Panc1 (cell line): Measurements from ENCODE around the gene RHOJ.

ENCODE experiments used
- POLR2AphosphoS5 ChIP-seq: IDR thresholded peaks from 2 replicates; pipeline ENCODE4 v1.6.1; 2012; ENCODE audit warnings: mild to moderate bottlenecking, low read depth, low read length, moderate library complexity
- TF ChIP-seq, protein P1 (sequence below): fragments of 450-650 bp; IDR thresholded peaks from 2 replicates; pipeline ENCODE4 v1.5.1; 2017; ENCODE audit warnings: mild to moderate bottlenecking
- TF ChIP-seq, protein P2 (sequence below), 2 experiments: IDR thresholded peaks; 2 replicates each; pipeline ENCODE4 v1.6.1; 2011 to 2012; ENCODE audit warnings: low read depth in 2 of 2, control low read depth in 1 of 2, low read length in 1 of 2, mild to moderate bottlenecking in 1 of 2, moderate library complexity in 1 of 2; ENCODE audit not compliant: insufficient read depth in 1 of 2

DNA sequence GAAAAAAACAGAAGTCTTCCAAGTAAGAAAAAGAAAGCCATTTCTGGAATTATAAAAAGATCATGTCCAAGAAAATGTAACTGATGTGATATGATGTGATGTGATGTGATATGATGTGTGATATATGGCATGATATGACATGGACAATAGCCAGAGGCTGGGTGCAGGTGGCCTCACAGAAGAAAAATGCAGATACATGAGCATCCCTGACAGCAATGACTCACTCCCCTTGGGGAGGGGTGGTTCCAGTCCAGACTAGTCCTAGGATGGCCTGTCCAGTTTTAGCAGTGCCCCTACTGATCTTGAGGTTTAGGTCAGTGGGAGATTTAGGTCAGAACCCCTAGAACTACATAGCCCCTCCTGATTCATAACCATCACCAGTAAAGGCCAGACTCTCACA is 3.5 kb upstream of the RHOJ start:
- TF ChIP-seq, protein P1, sequence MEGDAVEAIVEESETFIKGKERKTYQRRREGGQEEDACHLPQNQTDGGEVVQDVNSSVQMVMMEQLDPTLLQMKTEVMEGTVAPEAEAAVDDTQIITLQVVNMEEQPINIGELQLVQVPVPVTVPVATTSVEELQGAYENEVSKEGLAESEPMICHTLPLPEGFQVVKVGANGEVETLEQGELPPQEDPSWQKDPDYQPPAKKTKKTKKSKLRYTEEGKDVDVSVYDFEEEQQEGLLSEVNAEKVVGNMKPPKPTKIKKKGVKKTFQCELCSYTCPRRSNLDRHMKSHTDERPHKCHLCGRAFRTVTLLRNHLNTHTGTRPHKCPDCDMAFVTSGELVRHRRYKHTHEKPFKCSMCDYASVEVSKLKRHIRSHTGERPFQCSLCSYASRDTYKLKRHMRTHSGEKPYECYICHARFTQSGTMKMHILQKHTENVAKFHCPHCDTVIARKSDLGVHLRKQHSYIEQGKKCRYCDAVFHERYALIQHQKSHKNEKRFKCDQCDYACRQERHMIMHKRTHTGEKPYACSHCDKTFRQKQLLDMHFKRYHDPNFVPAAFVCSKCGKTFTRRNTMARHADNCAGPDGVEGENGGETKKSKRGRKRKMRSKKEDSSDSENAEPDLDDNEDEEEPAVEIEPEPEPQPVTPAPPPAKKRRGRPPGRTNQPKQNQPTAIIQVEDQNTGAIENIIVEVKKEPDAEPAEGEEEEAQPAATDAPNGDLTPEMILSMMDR: no peak
- no peak for TF ChIP-seq POLR2AphosphoS5
- TF ChIP-seq, protein P2, sequence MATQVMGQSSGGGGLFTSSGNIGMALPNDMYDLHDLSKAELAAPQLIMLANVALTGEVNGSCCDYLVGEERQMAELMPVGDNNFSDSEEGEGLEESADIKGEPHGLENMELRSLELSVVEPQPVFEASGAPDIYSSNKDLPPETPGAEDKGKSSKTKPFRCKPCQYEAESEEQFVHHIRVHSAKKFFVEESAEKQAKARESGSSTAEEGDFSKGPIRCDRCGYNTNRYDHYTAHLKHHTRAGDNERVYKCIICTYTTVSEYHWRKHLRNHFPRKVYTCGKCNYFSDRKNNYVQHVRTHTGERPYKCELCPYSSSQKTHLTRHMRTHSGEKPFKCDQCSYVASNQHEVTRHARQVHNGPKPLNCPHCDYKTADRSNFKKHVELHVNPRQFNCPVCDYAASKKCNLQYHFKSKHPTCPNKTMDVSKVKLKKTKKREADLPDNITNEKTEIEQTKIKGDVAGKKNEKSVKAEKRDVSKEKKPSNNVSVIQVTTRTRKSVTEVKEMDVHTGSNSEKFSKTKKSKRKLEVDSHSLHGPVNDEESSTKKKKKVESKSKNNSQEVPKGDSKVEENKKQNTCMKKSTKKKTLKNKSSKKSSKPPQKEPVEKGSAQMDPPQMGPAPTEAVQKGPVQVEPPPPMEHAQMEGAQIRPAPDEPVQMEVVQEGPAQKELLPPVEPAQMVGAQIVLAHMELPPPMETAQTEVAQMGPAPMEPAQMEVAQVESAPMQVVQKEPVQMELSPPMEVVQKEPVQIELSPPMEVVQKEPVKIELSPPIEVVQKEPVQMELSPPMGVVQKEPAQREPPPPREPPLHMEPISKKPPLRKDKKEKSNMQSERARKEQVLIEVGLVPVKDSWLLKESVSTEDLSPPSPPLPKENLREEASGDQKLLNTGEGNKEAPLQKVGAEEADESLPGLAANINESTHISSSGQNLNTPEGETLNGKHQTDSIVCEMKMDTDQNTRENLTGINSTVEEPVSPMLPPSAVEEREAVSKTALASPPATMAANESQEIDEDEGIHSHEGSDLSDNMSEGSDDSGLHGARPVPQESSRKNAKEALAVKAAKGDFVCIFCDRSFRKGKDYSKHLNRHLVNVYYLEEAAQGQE (IDR thresholded peaks at IDR 0.05; ENCODE audit: insufficient read depth in 1 of 2, low read depth in 2 of 2, low read length in 1 of 2): no peak
